ENCODE measurements around the gene GNGT2.

GNGT2 gene

DNA sequence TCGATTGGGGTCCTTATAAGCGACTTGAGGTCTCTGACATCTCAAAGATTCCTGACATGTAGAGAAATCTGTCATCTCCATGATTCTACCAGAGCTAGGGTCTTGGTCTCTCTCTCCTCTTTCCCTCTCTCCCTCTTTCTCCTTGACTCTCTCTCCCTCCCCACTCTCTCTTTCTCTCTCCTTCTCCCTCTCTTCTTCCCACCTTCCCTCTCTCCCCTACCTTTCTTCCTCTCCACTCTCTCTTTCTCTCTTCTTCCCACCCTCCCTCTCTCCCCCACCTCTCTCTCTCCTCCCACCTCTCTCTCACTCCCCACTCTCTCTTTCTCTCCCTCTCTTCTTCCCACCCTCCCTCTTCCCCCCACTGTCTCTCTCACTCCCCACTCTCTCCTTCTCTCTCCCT is 45.2 kb downstream of the GNGT2 start:
- DNase-seq, result no peak

DNA sequence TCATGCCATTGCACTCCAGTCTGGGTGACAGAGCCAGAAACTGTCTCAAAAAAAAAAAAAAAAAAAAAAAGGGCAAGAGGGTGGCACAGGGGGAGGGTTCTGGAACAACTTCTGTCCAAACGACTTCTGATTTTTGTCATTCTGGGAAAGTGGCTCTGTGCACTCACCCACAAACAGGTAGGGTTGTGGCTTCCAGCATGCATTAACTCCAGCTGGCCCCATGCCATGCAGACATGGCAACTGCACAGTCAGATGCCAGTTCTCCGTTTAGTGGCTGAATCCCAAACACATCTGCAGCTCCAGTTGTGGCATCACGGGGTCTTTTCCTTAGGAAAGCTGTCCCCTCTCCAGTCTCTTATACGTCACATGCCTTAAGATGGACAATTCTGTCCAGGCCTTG is 47.5 kb downstream of the GNGT2 start:
- DNase-seq, result no peak

DNA sequence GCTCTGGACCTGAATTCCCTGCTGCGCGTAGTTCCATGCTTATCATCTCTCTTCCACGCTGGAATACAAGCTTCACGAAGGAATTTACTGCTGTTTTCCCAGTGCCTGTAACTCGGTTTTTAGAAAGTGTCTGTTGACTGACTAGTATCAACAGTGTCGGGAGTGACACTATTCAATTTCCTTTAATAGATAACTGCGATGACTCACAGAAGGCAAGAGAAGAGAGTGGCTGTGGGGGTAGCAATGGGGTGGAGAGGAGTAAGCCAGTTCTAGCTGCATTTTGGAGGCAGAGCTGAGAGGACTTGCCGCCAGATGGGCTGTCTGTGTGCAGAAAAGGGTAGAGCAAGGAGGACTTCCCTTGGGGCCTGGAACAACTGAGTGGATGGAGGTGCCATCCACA is 52.6 kb downstream of the GNGT2 start:
- DNase-seq, result no peak

DNA sequence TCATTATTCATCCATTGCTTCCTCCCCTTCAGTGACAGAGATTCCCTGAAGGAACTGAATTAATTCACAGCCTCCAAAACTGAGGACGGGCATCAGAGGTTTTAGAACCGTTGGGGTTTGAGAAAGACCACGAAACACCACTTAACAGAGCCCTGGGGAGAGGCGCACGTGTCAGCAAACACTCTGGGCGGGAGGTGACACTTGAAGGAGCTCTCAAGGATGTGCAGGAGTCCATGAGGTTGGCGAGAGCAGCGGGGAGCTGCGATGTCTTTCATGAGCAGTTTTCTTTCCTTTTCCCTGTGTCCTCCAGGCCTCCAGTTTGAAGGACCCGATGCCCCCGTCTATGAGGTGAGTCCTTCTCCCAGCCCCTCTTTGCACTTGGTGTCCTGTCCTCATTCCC is 54.1 kb downstream of the GNGT2 start:
- no peak for DNase-seq

All from retina (tissue), 1 donor.